ENCODE data around the gene MEIG1. TPM values are rescaled to one million over a fixed set of nuclear protein-coding genes. Genes with fewer than 3 reads are reported as not detected.
"Not testable (repeated sequence)": the region's sequence is repeated elsewhere in the genome, so short reads cannot be mapped to it uniquely, and the experiment has no call there.

Gene MEIG1
- total RNA-seq, 1 experiment from 2014 or later: 4.1 TPM

GRCh38 chr10:14995964-14996565 is 36.9 kb downstream of the MEIG1 start:
- DNase-seq: no peak
- Histone ChIP-seq H2AFZ (no peak overlapping the region), H3K9me2 (ENCODE audit: insufficient read depth) (no peaks in the 10 kb centered on the region), H4K20me1 (ENCODE audit: insufficient read depth) (no peaks in the 10 kb centered on the region), H3K9me3 (ENCODE audit: insufficient read depth, low read depth) (no peaks in the 10 kb centered on the region), H3K36me3 (ENCODE audit: low read depth) (no peaks in the 10 kb centered on the region), H3K4me1 (replicated peaks; ENCODE audit: insufficient read depth) (peaks cover 9% of the 10 kb centered on the region), H3F3A (ENCODE audit: insufficient read depth, low read depth) (no peaks in the 10 kb centered on the region), H3K79me2 (ENCODE audit: low read depth) (no peaks in the 10 kb centered on the region), H3K4me3 (no peak overlapping the region), H3K27ac (no peak overlapping the region), H3K4me2 (no peak overlapping the region), H3K27me3 (ENCODE audit: insufficient read depth, low read depth) (no peaks in the 10 kb centered on the region)
- BruUV-seq (replicated peaks): no TSS peak
- ChIA-PET POLR2A (ENCODE audit: unreplicated experiment) (no interaction called here), CTCF (no interaction called here)
- TF ChIP-seq EZH2 (IDR thresholded peaks at IDR 0.05; ENCODE audit: low read depth): no peak
- TF ChIP-seq, protein P1, sequence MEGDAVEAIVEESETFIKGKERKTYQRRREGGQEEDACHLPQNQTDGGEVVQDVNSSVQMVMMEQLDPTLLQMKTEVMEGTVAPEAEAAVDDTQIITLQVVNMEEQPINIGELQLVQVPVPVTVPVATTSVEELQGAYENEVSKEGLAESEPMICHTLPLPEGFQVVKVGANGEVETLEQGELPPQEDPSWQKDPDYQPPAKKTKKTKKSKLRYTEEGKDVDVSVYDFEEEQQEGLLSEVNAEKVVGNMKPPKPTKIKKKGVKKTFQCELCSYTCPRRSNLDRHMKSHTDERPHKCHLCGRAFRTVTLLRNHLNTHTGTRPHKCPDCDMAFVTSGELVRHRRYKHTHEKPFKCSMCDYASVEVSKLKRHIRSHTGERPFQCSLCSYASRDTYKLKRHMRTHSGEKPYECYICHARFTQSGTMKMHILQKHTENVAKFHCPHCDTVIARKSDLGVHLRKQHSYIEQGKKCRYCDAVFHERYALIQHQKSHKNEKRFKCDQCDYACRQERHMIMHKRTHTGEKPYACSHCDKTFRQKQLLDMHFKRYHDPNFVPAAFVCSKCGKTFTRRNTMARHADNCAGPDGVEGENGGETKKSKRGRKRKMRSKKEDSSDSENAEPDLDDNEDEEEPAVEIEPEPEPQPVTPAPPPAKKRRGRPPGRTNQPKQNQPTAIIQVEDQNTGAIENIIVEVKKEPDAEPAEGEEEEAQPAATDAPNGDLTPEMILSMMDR (conservative IDR thresholded peaks at IDR 0.05): no peak
- intact Hi-C loops (cut with micrococcal nuclease; ENCODE audit: unreplicated experiment): no loop called here

DNA sequence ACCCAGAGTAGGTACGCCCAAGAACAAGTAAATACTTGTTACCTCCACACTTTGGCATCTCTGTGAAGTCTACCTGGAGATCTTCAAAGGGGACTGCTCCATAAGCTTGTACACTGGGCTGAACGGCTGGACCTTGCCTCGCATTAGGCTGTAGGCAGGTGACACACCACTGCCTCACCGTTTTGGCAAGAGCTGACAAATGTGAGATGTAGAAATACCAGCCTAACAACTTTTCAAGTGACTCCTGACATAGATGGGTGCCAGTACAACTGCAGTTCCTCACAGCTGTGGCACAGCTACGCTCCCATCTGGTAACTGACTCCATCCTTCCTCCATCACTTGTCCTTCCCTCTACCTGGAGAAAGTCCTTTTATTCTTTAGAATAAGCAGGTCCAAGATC is 54.3 kb downstream of the MEIG1 start:
- H3K4me3 ChIP-seq; BruUV-seq (replicated peaks); H4K20me1 ChIP-seq (ENCODE audit: insufficient read depth); H3K27me3 ChIP-seq (ENCODE audit: insufficient read depth, low read depth); H3K79me2 ChIP-seq (ENCODE audit: low read depth); intact Hi-C loops (cut with micrococcal nuclease; ENCODE audit: unreplicated experiment); H2AFZ ChIP-seq; H3K9me3 ChIP-seq (ENCODE audit: insufficient read depth, low read depth); H3K9me2 ChIP-seq (ENCODE audit: insufficient read depth); H3K36me3 ChIP-seq (ENCODE audit: low read depth); CTCF ChIA-PET; H3F3A ChIP-seq (ENCODE audit: insufficient read depth, low read depth): not testable (repeated sequence)
- peaks cover 16% of the 10 kb centered on the region for H3K4me1 ChIP-seq (replicated peaks; ENCODE audit: insufficient read depth)
- peak overlapping the region; percentile 41 for H3K4me2 ChIP-seq
- peak overlapping the region; percentile 21; the same call in 1 of the 2 replicates for H3K27ac ChIP-seq
- POLR2A ChIA-PET (ENCODE audit: unreplicated experiment): interaction anchor here (0.7 kb wide), 1 partner anchor 33 kb away, joined by 3 read pairs; no protein-coding TSS in a partner anchor
- DNase-seq: peak; percentile 79 to 88

GRCh38 chr10:15015451-15015850 is 56.3 kb downstream of the MEIG1 start:
- intact Hi-C loops (cut with micrococcal nuclease; ENCODE audit: unreplicated experiment): no loop called here
- peaks cover 19% of the 10 kb centered on the region for H3K4me1 ChIP-seq (replicated peaks; ENCODE audit: insufficient read depth)
- no peaks in the 10 kb centered on the region for H3K36me3 ChIP-seq (ENCODE audit: low read depth)
- no peak for DNase-seq
- no peaks in the 10 kb centered on the region for H3K27me3 ChIP-seq (ENCODE audit: insufficient read depth, low read depth)
- TF ChIP-seq EZH2 (IDR thresholded peaks at IDR 0.05; ENCODE audit: low read depth): no peak
- TF ChIP-seq, protein P1 (conservative IDR thresholded peaks at IDR 0.05): no peak
- no peak overlapping the region for H3K27ac ChIP-seq
- no peaks in the 10 kb centered on the region for H3K79me2 ChIP-seq (ENCODE audit: low read depth)
- no TSS peak for BruUV-seq (replicated peaks)
- CTCF ChIA-PET: no interaction called here
- H3K4me3 ChIP-seq: no peak overlapping the region
- H2AFZ ChIP-seq: no peak overlapping the region
- no peaks in the 10 kb centered on the region for H3K9me2 ChIP-seq (ENCODE audit: insufficient read depth)
- no peaks in the 10 kb centered on the region for H3K9me3 ChIP-seq (ENCODE audit: insufficient read depth, low read depth)
- POLR2A ChIA-PET (ENCODE audit: unreplicated experiment): no interaction called here
- no peaks in the 10 kb centered on the region for H4K20me1 ChIP-seq (ENCODE audit: insufficient read depth)
- no peak overlapping the region for H3K4me2 ChIP-seq
- H3F3A ChIP-seq (ENCODE audit: insufficient read depth, low read depth): peaks cover 5% of the 10 kb centered on the region; the same call in 1 of the 2 replicates

DNA sequence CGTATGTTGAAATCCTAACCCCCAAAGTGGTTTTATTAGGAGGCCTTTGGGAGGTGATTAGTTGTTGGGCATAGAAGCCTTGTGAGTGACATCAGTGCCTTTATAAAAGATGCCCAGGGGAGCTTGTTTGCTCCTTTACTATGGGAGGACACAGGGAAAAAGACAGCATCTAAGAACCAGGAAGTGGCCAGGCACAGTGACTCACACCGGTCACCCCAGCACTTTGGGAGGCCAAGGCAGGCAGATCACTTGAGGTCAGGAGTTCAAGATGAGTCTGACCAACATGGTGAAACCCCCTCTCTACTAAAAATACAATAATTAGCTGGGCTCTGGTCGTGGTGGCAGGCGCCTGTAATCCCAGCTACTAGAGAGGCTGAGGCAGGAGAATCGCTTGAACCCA is 61.8 kb downstream of the MEIG1 start:
- H3K79me2 ChIP-seq (ENCODE audit: low read depth); H3K9me3 ChIP-seq (ENCODE audit: insufficient read depth, low read depth); intact Hi-C loops (cut with micrococcal nuclease; ENCODE audit: unreplicated experiment); H4K20me1 ChIP-seq (ENCODE audit: insufficient read depth); BruUV-seq (replicated peaks); H3F3A ChIP-seq (ENCODE audit: insufficient read depth, low read depth); H3K9me2 ChIP-seq (ENCODE audit: insufficient read depth); H3K36me3 ChIP-seq (ENCODE audit: low read depth); H3K4me3 ChIP-seq; H3K27me3 ChIP-seq (ENCODE audit: insufficient read depth, low read depth); CTCF ChIA-PET; H2AFZ ChIP-seq; H3K4me2 ChIP-seq: not testable (repeated sequence)
- POLR2A ChIA-PET (ENCODE audit: unreplicated experiment): interaction anchor here (0.6 kb wide), 1 partner anchor 91 kb away, joined by 4 read pairs; no protein-coding TSS in a partner anchor
- peaks cover 10% of the 10 kb centered on the region for H3K4me1 ChIP-seq (replicated peaks; ENCODE audit: insufficient read depth)
- peak overlapping the region; percentile 34; the same call in 1 of the 2 replicates for H3K27ac ChIP-seq
- DNase-seq: peak; percentile 49 to 69

Other genes starting within 250 kb of the MEIG1 start
- 99.0 and 144 TPM in 2 replicates for gene FAM107B, start 184.5 kb upstream of the MEIG1 start, total RNA-seq (2021)
- 0.48 and 1.2 TPM in 2 replicates for gene CDNF, start 121.4 kb upstream of the MEIG1 start, total RNA-seq (2021)
- 13.9 and 23.1 TPM in 2 replicates for gene HSPA14, start 121.1 kb upstream of the MEIG1 start, total RNA-seq (2021)
- gene MSANTD7, start 121.1 kb upstream of the MEIG1 start, total RNA-seq (2021): 8.5 and 11.6 TPM in 2 replicates
- 13.4 and 20.9 TPM in 2 replicates for gene SUV39H2, start 80.5 kb upstream of the MEIG1 start, total RNA-seq (2021)
- gene DCLRE1C, start 5.3 kb upstream of the MEIG1 start, total RNA-seq (2021): 14.0 and 15.6 TPM in 2 replicates
- not detected in 2 replicates for gene OLAH, start 84.6 kb downstream of the MEIG1 start, total RNA-seq (2021)
- gene ACBD7, start 129.4 kb downstream of the MEIG1 start, total RNA-seq (2021): 5.9 and 8.2 TPM in 2 replicates
- gene RPP38, start 138.0 kb downstream of the MEIG1 start, total RNA-seq (2021): 15.9 and 16.9 TPM in 2 replicates
- gene NMT2, start 209.3 kb downstream of the MEIG1 start, total RNA-seq (2021): 10.9 and 11.0 TPM in 2 replicates